Ishikawa (cell line): ENCODE results near the gene TTLL7.

Source experiments
- EP300 ChIP-seq: IDR thresholded peaks from 2 replicates; pipeline ENCODE4 v1.6.1; 2012; ENCODE audit warnings: borderline replicate concordance
- RAD21 ChIP-seq: IDR thresholded peaks from 2 replicates; pipeline ENCODE4 v1.6.1; 2012; ENCODE audit warnings: low read depth
- TAF1 ChIP-seq: IDR thresholded peaks from 2 replicates; pipeline ENCODE4 v1.6.1; 2012; ENCODE audit warnings: low read depth, mild to moderate bottlenecking

GRCh38 chr1:83818916-83819315 is 180.0 kb downstream of the TTLL7 start:
- no peak for TF ChIP-seq EP300
- no peak for TF ChIP-seq RAD21
- no peak for TF ChIP-seq TAF1
